HG03469 (cell line): ENCODE results near the gene ISYNA1.

Experiments used
- ATAC-seq: cut with Tn5 transposase; IDR thresholded peaks from one replicate; pipeline ENCODE4 v1.9.1; 2021; ENCODE audit warnings: mild to moderate bottlenecking, moderate library complexity, moderate number of reproducible peaks; ENCODE audit not compliant: unreplicated experiment

Gene ISYNA1

GRCh38 chr19:18468517-18468916 is 30.6 kb upstream of the ISYNA1 start:
- no peak for ATAC-seq

GRCh38 chr19:18467978-18468377 is 30.0 kb upstream of the ISYNA1 start:
- no peak for ATAC-seq

- ATAC-seq, result no peak
Observed at GRCh38 chr19:18466354-18466753, 28.4 kb upstream of the ISYNA1 start.

- ATAC-seq, result no peak
Observed at GRCh38 chr19:18465964-18466339, 28.0 kb upstream of the ISYNA1 start.

- no peak for ATAC-seq
Observed at GRCh38 chr19:18465214-18465963, 27.5 kb upstream of the ISYNA1 start.

- no peak for ATAC-seq
Observed at GRCh38 chr19:18464646-18465045, 26.7 kb upstream of the ISYNA1 start.

GRCh38 chr19:18461471-18461870 is 23.5 kb upstream of the ISYNA1 start:
- no peak for ATAC-seq

- no peak for ATAC-seq
Observed at GRCh38 chr19:18460900-18461299, 23.0 kb upstream of the ISYNA1 start.

GRCh38 chr19:18457483-18458331 is 19.8 kb upstream of the ISYNA1 start:
- no peak for ATAC-seq

- no peak for ATAC-seq
Observed at GRCh38 chr19:18456974-18457373, 19.0 kb upstream of the ISYNA1 start.

- no peak for ATAC-seq
Observed at GRCh38 chr19:18456279-18456678, 18.3 kb upstream of the ISYNA1 start.

GRCh38 chr19:18453269-18454024 is 15.5 kb upstream of the ISYNA1 start:
- no peak for ATAC-seq

- no peak for ATAC-seq
Observed at GRCh38 chr19:18452386-18452785, 14.5 kb upstream of the ISYNA1 start.

- no peak for ATAC-seq
Observed at GRCh38 chr19:18450931-18451836, 13.3 kb upstream of the ISYNA1 start.

GRCh38 chr19:18450021-18450930 is 12.3 kb upstream of the ISYNA1 start:
- no peak for ATAC-seq

GRCh38 chr19:18449552-18449951 is 11.6 kb upstream of the ISYNA1 start:
- no peak for ATAC-seq

- ATAC-seq, result no peak
Observed at GRCh38 chr19:18446811-18447359, 9.0 kb upstream of the ISYNA1 start.

- no peak for ATAC-seq
Observed at GRCh38 chr19:18446145-18446810, 8.3 kb upstream of the ISYNA1 start.
